Muscle layer of duodenum (tissue), 2 donors: Measurements from ENCODE around the gene FSHR.

ENCODE experiments used
- H3K27ac ChIP-seq: one replicate; pipeline ENCODE4 v1.7.0; 2013; ENCODE audit warnings: mild to moderate bottlenecking, low read length
- H3K27me3 ChIP-seq: one replicate; pipeline ENCODE4 v1.7.0; 2013; ENCODE audit warnings: low read depth, mild to moderate bottlenecking, control low read depth, low read length
- H3K36me3 ChIP-seq, 2 donors: one replicate each; pipeline ENCODE4 v1.7.0; 2013; ENCODE audit warnings: low read length in 2 of 2, control low read depth in 1 of 2, mild to moderate bottlenecking in 1 of 2; ENCODE audit not compliant: insufficient read depth in 2 of 2, control insufficient read depth in 1 of 2
- H3K4me1 ChIP-seq, 2 donors: one replicate each; pipeline ENCODE4 v1.7.0; 2013; ENCODE audit warnings: low read length in 2 of 2, mild to moderate bottlenecking in 2 of 2, control low read depth in 1 of 2, moderate library complexity in 1 of 2; ENCODE audit not compliant: insufficient read depth in 2 of 2, control insufficient read depth in 1 of 2
- H3K4me3 ChIP-seq, 2 donors: one replicate each; pipeline ENCODE4 v1.7.0; 2013; ENCODE audit warnings: low read length in 2 of 2, low read depth in 1 of 2, mild to moderate bottlenecking in 1 of 2
- H3K9me3 ChIP-seq, 2 donors: one replicate each; pipeline ENCODE4 v1.7.0; 2013; ENCODE audit warnings: low read length in 2 of 2, control low read depth in 1 of 2, mild to moderate bottlenecking in 1 of 2; ENCODE audit not compliant: control insufficient read depth in 1 of 2
- donor health status: healthy.

FSHR gene

GRCh38 chr2:49032126-49032525 lies 122.2 kb downstream of the FSHR start:
- Histone ChIP-seq H3K4me3 (no peak overlapping the region), H3K36me3 (no peaks in the 10 kb centered on the region), H3K4me1 (no peaks in the 10 kb centered on the region), H3K27ac (no peak overlapping the region), H3K9me3 (no peaks in the 10 kb centered on the region), H3K27me3 (no peaks in the 10 kb centered on the region)

DNA sequence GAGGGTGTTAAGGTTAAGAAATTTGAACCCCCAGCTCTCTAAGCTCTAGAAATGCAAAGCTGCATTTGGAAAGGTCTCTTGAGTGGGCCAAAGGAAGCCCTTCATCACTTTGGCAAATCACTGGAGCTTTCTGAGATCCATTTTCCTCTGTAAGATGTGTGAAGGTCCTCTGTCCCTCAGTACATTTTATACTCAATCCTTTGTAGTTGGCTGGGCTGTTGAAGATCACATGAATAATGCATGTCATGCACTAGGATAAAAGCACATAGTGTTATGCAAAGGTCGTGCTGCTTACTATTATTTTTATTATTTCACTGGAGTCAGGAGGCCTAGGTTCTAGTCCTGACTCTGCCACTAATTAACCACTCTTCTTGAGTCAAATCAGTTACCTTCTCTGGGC lies 124.9 kb downstream of the FSHR start:
- no peak overlapping the region for H3K4me3 ChIP-seq
- H3K27me3 ChIP-seq, result no peaks in the 10 kb centered on the region
- H3K36me3 ChIP-seq, result no peaks in the 10 kb centered on the region
- H3K9me3 ChIP-seq, result no peaks in the 10 kb centered on the region
- no peaks in the 10 kb centered on the region for H3K4me1 ChIP-seq
- H3K27ac ChIP-seq, result no peak overlapping the region

GRCh38 chr2:49028101-49028500 lies 126.2 kb downstream of the FSHR start:
- Histone ChIP-seq H3K4me1 (no peaks in the 10 kb centered on the region), H3K4me3 (no peak overlapping the region), H3K27me3 (no peaks in the 10 kb centered on the region), H3K36me3 (no peaks in the 10 kb centered on the region), H3K27ac (no peak overlapping the region), H3K9me3 (no peaks in the 10 kb centered on the region)

- Histone ChIP-seq H3K27ac (no peak overlapping the region), H3K36me3 (no peaks in the 10 kb centered on the region), H3K9me3 (no peaks in the 10 kb centered on the region), H3K4me3 (no peak overlapping the region), H3K27me3 (no peaks in the 10 kb centered on the region), H3K4me1 (no peaks in the 10 kb centered on the region)
Measured at GRCh38 chr2:49026706-49027105, 127.6 kb downstream of the FSHR start.

- Histone ChIP-seq H3K4me3 (no peak overlapping the region), H3K27me3 (no peaks in the 10 kb centered on the region), H3K4me1 (no peaks in the 10 kb centered on the region), H3K36me3 (no peaks in the 10 kb centered on the region), H3K9me3 (no peaks in the 10 kb centered on the region), H3K27ac (no peak overlapping the region)
Measured at GRCh38 chr2:49021271-49021670, 133.0 kb downstream of the FSHR start.

- H3K4me1 ChIP-seq, result peaks cover 0 to 11% of the 10 kb centered on the region in 2 donors
- no peaks in the 10 kb centered on the region for H3K36me3 ChIP-seq
- H3K4me3 ChIP-seq, result no peak overlapping the region
- H3K27ac ChIP-seq, result no peak overlapping the region
- H3K27me3 ChIP-seq, result no peaks in the 10 kb centered on the region
- no peaks in the 10 kb centered on the region for H3K9me3 ChIP-seq
Measured at GRCh38 chr2:49005261-49005660, 149.1 kb downstream of the FSHR start.

DNA sequence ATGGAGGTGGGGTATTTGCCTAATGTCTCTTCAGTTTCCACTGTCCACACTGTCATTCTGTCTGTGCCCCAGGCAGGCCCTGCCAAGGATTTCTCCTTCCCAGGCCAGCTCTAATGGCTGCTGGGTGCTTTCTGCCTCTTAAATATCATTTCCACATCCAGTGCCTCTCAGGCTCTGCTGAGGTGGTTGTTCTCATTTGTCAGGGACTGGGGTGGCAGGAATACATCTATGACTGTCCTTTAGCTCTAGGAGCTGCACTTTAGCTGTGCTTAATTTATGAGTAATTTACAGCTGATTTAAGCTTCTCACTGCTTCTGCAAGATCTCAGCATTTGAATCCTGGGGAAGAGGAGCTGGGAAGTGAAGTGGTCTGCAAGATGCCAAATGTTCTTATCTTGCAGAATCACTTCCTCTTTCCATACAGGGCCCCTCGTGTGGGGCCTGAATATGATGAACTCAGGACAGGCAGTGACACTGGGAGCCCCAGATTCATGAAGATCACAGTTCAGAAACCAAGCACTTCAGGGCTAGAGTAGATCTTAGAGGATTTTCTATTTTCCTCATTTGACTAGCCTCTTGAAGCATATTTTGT lies 150.2 kb downstream of the FSHR start:
- Histone ChIP-seq H3K27ac (no peak overlapping the region), H3K36me3 (no peaks in the 10 kb centered on the region)

GRCh38 chr2:49003201-49003600 lies 151.1 kb downstream of the FSHR start:
- Histone ChIP-seq H3K4me3 (no peak overlapping the region), H3K27me3 (no peaks in the 10 kb centered on the region), H3K36me3 (no peaks in the 10 kb centered on the region), H3K4me1 (peaks cover 0 to 11% of the 10 kb centered on the region in 2 donors), H3K27ac (no peak overlapping the region), H3K9me3 (no peaks in the 10 kb centered on the region)

More for the DNA sequence above, 150.2 kb downstream of the FSHR start:
- no peaks in the 10 kb centered on the region for H3K27me3 ChIP-seq
- peaks cover 0 to 11% of the 10 kb centered on the region in 2 donors for H3K4me1 ChIP-seq
- no peaks in the 10 kb centered on the region for H3K9me3 ChIP-seq
- H3K4me3 ChIP-seq, result no peak overlapping the region

DNA sequence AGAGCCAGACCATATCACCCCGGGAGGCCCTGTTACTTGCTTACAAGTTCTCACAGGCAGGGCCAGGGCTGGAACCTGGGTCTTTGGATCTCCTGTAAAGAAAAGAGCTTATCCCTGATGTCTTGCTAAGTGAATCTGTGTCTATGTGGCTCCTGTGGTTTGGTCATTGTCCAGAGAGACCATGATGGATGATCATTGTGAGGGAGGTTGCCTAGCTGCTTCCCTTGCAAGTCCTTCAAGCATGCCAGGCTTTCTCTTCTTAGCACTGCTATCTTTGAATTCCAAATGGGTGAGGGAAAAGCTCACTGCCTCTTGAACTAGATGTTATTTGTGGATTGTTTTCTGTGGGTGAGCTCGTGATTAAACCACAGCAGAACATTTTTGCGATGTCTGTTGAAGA lies 151.6 kb downstream of the FSHR start:
- H3K27ac ChIP-seq, result no peak overlapping the region
- no peaks in the 10 kb centered on the region for H3K36me3 ChIP-seq
- no peaks in the 10 kb centered on the region for H3K27me3 ChIP-seq
- H3K9me3 ChIP-seq, result no peaks in the 10 kb centered on the region
- no peak overlapping the region for H3K4me3 ChIP-seq
- H3K4me1 ChIP-seq, result peaks cover 0 to 11% of the 10 kb centered on the region in 2 donors

- H3K27ac ChIP-seq, result no peak overlapping the region
- no peaks in the 10 kb centered on the region for H3K36me3 ChIP-seq
- H3K4me1 ChIP-seq, result peaks cover 0 to 11% of the 10 kb centered on the region in 2 donors
- no peaks in the 10 kb centered on the region for H3K27me3 ChIP-seq
- no peaks in the 10 kb centered on the region for H3K9me3 ChIP-seq
- no peak overlapping the region for H3K4me3 ChIP-seq
Measured at GRCh38 chr2:49000695-49001094, 153.6 kb downstream of the FSHR start.

- H3K4me1 ChIP-seq, result peaks cover 0 to 11% of the 10 kb centered on the region in 2 donors
- no peak overlapping the region for H3K27ac ChIP-seq
- no peaks in the 10 kb centered on the region for H3K27me3 ChIP-seq
- H3K4me3 ChIP-seq, result no peak overlapping the region
- no peaks in the 10 kb centered on the region for H3K36me3 ChIP-seq
- no peaks in the 10 kb centered on the region for H3K9me3 ChIP-seq
Measured at GRCh38 chr2:48998449-48998848, 155.9 kb downstream of the FSHR start.

- no peaks in the 10 kb centered on the region for H3K36me3 ChIP-seq
- no peak overlapping the region for H3K4me3 ChIP-seq
- no peaks in the 10 kb centered on the region for H3K27me3 ChIP-seq
- no peaks in the 10 kb centered on the region for H3K4me1 ChIP-seq
- no peaks in the 10 kb centered on the region for H3K9me3 ChIP-seq
- no peak overlapping the region for H3K27ac ChIP-seq
Measured at GRCh38 chr2:48993576-48993975, 160.7 kb downstream of the FSHR start.
